ENCODE results near the gene MTHFD2.

Gene MTHFD2

GRCh38 chr2:74152954-74153353 is 45.5 kb upstream of the MTHFD2 start:
- Histone ChIP-seq H3F3A (ENCODE audit: low read depth) (no peaks in the 10 kb centered on the region), H3K9ac (ENCODE audit: low read depth, low read length, poor library complexity, severe bottlenecking) (no peak overlapping the region)
- TF ChIP-seq EZH2phosphoT487 (IDR thresholded peaks at IDR 0.05; ENCODE audit: borderline replicate concordance) = no peak
- TF ChIP-seq, protein P1, sequence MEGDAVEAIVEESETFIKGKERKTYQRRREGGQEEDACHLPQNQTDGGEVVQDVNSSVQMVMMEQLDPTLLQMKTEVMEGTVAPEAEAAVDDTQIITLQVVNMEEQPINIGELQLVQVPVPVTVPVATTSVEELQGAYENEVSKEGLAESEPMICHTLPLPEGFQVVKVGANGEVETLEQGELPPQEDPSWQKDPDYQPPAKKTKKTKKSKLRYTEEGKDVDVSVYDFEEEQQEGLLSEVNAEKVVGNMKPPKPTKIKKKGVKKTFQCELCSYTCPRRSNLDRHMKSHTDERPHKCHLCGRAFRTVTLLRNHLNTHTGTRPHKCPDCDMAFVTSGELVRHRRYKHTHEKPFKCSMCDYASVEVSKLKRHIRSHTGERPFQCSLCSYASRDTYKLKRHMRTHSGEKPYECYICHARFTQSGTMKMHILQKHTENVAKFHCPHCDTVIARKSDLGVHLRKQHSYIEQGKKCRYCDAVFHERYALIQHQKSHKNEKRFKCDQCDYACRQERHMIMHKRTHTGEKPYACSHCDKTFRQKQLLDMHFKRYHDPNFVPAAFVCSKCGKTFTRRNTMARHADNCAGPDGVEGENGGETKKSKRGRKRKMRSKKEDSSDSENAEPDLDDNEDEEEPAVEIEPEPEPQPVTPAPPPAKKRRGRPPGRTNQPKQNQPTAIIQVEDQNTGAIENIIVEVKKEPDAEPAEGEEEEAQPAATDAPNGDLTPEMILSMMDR (conservative IDR thresholded peaks at IDR 0.05; ENCODE audit: low read length) = no peak

GRCh38 chr2:74155830-74156229 is 42.6 kb upstream of the MTHFD2 start:
- no peaks in the 10 kb centered on the region for H3F3A ChIP-seq (ENCODE audit: low read depth)
- no peaks in the 10 kb centered on the region for H3K9me2 ChIP-seq (replicated peaks; ENCODE audit: low read depth, low read length)
- no peaks in the 10 kb centered on the region for H3K4me1 ChIP-seq (ENCODE audit: insufficient read depth, low read length, poor library complexity, severe bottlenecking)
- TF ChIP-seq, protein P1 (conservative IDR thresholded peaks at IDR 0.05; ENCODE audit: low read length) = no peak
- no peak overlapping the region for H3K4me2 ChIP-seq (ENCODE audit: low read depth, low read length, poor library complexity, severe bottlenecking)
- H3K36me3 ChIP-seq (ENCODE audit: insufficient read depth, low read length) = peaks cover 83% of the 10 kb centered on the region
- no peak overlapping the region for H2AFZ ChIP-seq (ENCODE audit: low read length)
- H4K20me1 ChIP-seq (ENCODE audit: insufficient read depth, low read length, poor library complexity, severe bottlenecking) = peaks cover 5% of the 10 kb centered on the region
- no peak overlapping the region for H3K4me3 ChIP-seq (ENCODE audit: low read length, poor library complexity, severe bottlenecking)
- H3K79me2 ChIP-seq (ENCODE audit: insufficient read depth, low read length) = peaks cover 9% of the 10 kb centered on the region; the same call in 1 of the 2 replicates
- no peak overlapping the region for H3K9ac ChIP-seq (ENCODE audit: low read depth, low read length, poor library complexity, severe bottlenecking)
- no peaks in the 10 kb centered on the region for H3K9me3 ChIP-seq (ENCODE audit: insufficient read depth, low read depth, low read length)
- no peaks in the 10 kb centered on the region for H3K27me3 ChIP-seq (ENCODE audit: insufficient read depth, low read length, poor library complexity, severe bottlenecking)

More at GRCh38 chr2:74152954-74153353, 45.5 kb upstream of the MTHFD2 start:
- H3K4me2 ChIP-seq (ENCODE audit: low read depth, low read length, poor library complexity, severe bottlenecking) = no peak overlapping the region
- H2AFZ ChIP-seq (ENCODE audit: low read length) = no peak overlapping the region
- no peaks in the 10 kb centered on the region for H3K79me2 ChIP-seq (ENCODE audit: insufficient read depth, low read length)
- peaks cover 56% of the 10 kb centered on the region for H3K36me3 ChIP-seq (ENCODE audit: insufficient read depth, low read length)
- no peaks in the 10 kb centered on the region for H3K9me3 ChIP-seq (ENCODE audit: insufficient read depth, low read depth, low read length)
- H4K20me1 ChIP-seq (ENCODE audit: insufficient read depth, low read length, poor library complexity, severe bottlenecking) = peaks cover 5% of the 10 kb centered on the region
- H3K4me1 ChIP-seq (ENCODE audit: insufficient read depth, low read length, poor library complexity, severe bottlenecking) = peaks cover 6% of the 10 kb centered on the region
- H3K9me2 ChIP-seq (replicated peaks; ENCODE audit: low read depth, low read length) = no peaks in the 10 kb centered on the region
- H3K27me3 ChIP-seq (ENCODE audit: insufficient read depth, low read length, poor library complexity, severe bottlenecking) = no peaks in the 10 kb centered on the region
- H3K4me3 ChIP-seq (ENCODE audit: low read length, poor library complexity, severe bottlenecking) = no peak overlapping the region

DNA sequence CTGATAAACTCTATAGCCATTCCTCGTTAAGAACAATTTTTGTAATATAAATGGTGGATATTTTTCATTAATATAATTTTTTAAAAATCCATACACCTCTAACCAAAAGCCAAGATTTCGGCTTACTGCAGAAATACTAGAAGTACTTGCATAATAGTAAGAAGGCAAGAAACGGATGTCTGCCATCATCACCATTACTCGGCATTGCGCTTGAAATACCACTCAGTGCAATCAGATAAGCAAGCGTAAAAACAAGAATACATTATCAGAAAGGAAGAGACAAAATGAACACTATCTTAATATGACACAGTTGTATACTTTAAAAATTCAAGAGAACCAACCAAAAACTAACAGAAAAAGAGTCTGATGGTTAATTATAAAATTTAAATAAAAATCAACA is 35.5 kb upstream of the MTHFD2 start:
- H3F3A ChIP-seq (ENCODE audit: low read depth) = no peaks in the 10 kb centered on the region
- no peak overlapping the region for H3K9ac ChIP-seq (ENCODE audit: low read depth, low read length, poor library complexity, severe bottlenecking)
- H3K4me3 ChIP-seq (ENCODE audit: low read length, poor library complexity, severe bottlenecking) = no peak overlapping the region
- H3K4me1 ChIP-seq (ENCODE audit: insufficient read depth, low read length, poor library complexity, severe bottlenecking) = no peaks in the 10 kb centered on the region
- H3K9me2 ChIP-seq (replicated peaks; ENCODE audit: low read depth, low read length) = no peaks in the 10 kb centered on the region
- H3K4me2 ChIP-seq (ENCODE audit: low read depth, low read length, poor library complexity, severe bottlenecking) = no peak overlapping the region
- peaks cover 72% of the 10 kb centered on the region for H3K79me2 ChIP-seq (ENCODE audit: insufficient read depth, low read length)
- H3K9me3 ChIP-seq (ENCODE audit: insufficient read depth, low read depth, low read length) = peaks cover 8% of the 10 kb centered on the region
- H4K20me1 ChIP-seq (ENCODE audit: insufficient read depth, low read length, poor library complexity, severe bottlenecking) = peaks cover 42% of the 10 kb centered on the region
- TF ChIP-seq, protein P1 (conservative IDR thresholded peaks at IDR 0.05; ENCODE audit: low read length) = no peak
- TF ChIP-seq EZH2phosphoT487 (IDR thresholded peaks at IDR 0.05; ENCODE audit: borderline replicate concordance) = no peak
- H3K36me3 ChIP-seq (ENCODE audit: insufficient read depth, low read length) = peaks cover 94% of the 10 kb centered on the region
- H2AFZ ChIP-seq (ENCODE audit: low read length) = no peak overlapping the region
- no peaks in the 10 kb centered on the region for H3K27me3 ChIP-seq (ENCODE audit: insufficient read depth, low read length, poor library complexity, severe bottlenecking)

Measured in Loucy (cell line).